Central memory CD8-positive, alpha-beta T cell (primary cell): ENCODE measurements around the gene PTGR3.

Experiments used
- ATAC-seq: fragments of 150-1000 bp; cut with Tn5 transposase; replicated peaks from 2 replicates; pipeline ENCODE4 v1.10.0; 2022; ENCODE audit warnings: mild to moderate bottlenecking, moderate FRiP score, moderate number of reproducible peaks; ENCODE audit not compliant: poor library complexity, severe bottlenecking; ENCODE audit errors: extremely low read depth
- DNase-seq, 2 donors: peaks; one replicate each; pipeline ENCODE4 v3.0.0; 2021; ENCODE audit warnings: low spot score in 2 of 2
- H3K27ac Mint-ChIP-seq: one replicate; pipeline ENCODE4 v1.8.0; 2022; ENCODE audit warnings: low read depth, mild to moderate bottlenecking, moderate library complexity, mixed read lengths
- H3K27me3 Mint-ChIP-seq: one replicate; pipeline ENCODE4 v1.8.0; 2022; ENCODE audit warnings: mixed read lengths
- H3K36me3 Mint-ChIP-seq: one replicate; pipeline ENCODE4 v1.8.0; 2022; ENCODE audit warnings: mild to moderate bottlenecking, moderate library complexity, mixed read lengths; ENCODE audit not compliant: insufficient read depth
- H3K4me1 Mint-ChIP-seq: one replicate; pipeline ENCODE4 v1.8.0; 2022; ENCODE audit warnings: mixed read lengths
- H3K4me3 Mint-ChIP-seq: one replicate; pipeline ENCODE4 v1.8.0; 2022; ENCODE audit warnings: mild to moderate bottlenecking, moderate library complexity, mixed read lengths
- H3K9me3 Mint-ChIP-seq: one replicate; pipeline ENCODE4 v1.8.0; 2022; ENCODE audit warnings: mixed read lengths

The PTGR3 gene

GRCh38 chr18:75179819-75180600 lies 28.9 kb downstream of the PTGR3 start:
- DNase-seq (no peak), ATAC-seq (no peak)
- H3K36me3 Mint-ChIP-seq = no peaks in the 10 kb centered on the region
- no peak overlapping the region for H3K4me3 Mint-ChIP-seq
- H3K27me3 Mint-ChIP-seq = no peaks in the 10 kb centered on the region
- no peak overlapping the region for H3K27ac Mint-ChIP-seq
- H3K4me1 Mint-ChIP-seq = no peaks in the 10 kb centered on the region
- peaks cover 6% of the 10 kb centered on the region for H3K9me3 Mint-ChIP-seq

GRCh38 chr18:75178376-75178775 lies 30.6 kb downstream of the PTGR3 start:
- Mint-ChIP-seq H3K4me3 (no peak overlapping the region), H3K36me3 (no peaks in the 10 kb centered on the region), H3K27ac (no peak overlapping the region), H3K4me1 (peaks cover 2% of the 10 kb centered on the region), H3K9me3 (peaks cover 6% of the 10 kb centered on the region), H3K27me3 (no peaks in the 10 kb centered on the region)
- ATAC-seq (no peak), DNase-seq (no peak)

DNA sequence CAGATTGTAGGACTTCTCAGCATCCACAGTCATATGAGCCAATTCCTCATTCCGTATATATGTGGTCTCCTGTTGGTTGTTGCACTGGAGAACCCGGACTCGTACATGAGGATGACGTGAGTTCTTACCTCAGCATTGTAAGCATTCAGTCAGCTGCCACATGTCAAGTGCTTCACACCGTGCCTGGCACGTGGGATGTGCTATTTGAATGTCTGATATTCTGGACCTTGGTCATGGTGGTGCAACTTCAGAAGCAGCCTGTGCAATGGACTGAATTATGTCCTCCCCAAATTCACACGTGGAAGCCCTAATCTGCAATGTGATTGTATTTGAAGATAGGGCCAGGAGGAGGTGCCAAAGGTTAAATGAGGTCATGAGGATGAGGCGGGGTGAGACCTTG lies 32.1 kb downstream of the PTGR3 start:
- Mint-ChIP-seq H3K9me3 (peaks cover 1% of the 10 kb centered on the region), H3K27ac (no peak overlapping the region), H3K27me3 (peaks cover 10% of the 10 kb centered on the region), H3K36me3 (no peaks in the 10 kb centered on the region), H3K4me3 (no peak overlapping the region), H3K4me1 (peaks cover 16% of the 10 kb centered on the region)
- DNase-seq (no peak), ATAC-seq (no peak)

GRCh38 chr18:75173738-75174137 lies 35.2 kb downstream of the PTGR3 start:
- H3K36me3 Mint-ChIP-seq = no peaks in the 10 kb centered on the region
- no peak for DNase-seq
- no peak for ATAC-seq
- H3K27me3 Mint-ChIP-seq = peaks cover 10% of the 10 kb centered on the region
- H3K9me3 Mint-ChIP-seq = no peaks in the 10 kb centered on the region
- H3K4me1 Mint-ChIP-seq = peaks cover 16% of the 10 kb centered on the region
- H3K27ac Mint-ChIP-seq = no peak overlapping the region
- no peak overlapping the region for H3K4me3 Mint-ChIP-seq

- DNase-seq (no peak), ATAC-seq (no peak)
- Mint-ChIP-seq H3K27me3 (peaks cover 10% of the 10 kb centered on the region), H3K4me1 (peaks cover 16% of the 10 kb centered on the region), H3K9me3 (no peaks in the 10 kb centered on the region), H3K27ac (peak overlapping the region; percentile 54), H3K4me3 (no peak overlapping the region), H3K36me3 (no peaks in the 10 kb centered on the region)
Measured at GRCh38 chr18:75173125-75173432, 35.9 kb downstream of the PTGR3 start.

DNA sequence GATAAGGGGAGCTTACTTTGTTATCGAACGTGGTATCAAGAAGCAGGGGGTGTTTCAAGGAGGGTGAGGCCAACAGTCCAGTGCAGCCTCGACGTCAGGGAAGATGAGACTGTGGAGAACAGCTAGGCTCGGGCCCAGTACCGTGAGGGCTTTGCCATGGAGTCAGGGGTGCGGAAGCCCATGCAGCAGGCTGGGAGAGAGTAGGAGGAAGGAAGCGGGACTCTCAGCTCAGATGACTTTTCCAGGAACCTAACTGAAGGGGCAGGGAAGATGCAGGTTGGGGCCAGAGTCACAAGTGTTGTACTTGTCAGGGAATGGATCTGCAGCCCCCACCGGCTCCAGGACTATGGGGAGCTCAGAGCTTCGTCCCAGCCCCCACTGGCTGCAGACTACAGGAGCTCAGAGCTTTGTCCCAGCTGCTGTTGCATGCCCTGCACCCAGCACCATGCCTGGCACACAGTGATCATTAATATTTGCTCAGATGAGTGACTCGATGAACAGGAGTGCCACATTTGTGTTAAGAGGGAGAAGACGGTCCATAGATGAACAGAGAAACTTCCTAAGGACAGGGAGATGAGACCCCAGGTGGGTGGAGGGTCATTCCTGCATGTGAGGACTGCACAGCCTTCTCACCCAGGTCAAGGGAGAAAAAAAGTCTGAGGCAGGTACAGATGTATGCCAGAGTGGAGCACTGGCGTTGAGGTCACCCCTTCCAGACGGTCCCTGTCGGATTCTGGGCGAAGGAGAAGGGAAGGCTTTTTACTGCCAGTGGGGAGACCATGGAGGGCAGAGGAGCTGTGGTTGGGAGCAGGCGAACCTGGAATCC lies 36.4 kb downstream of the PTGR3 start:
- peak overlapping the region; percentile 54 for H3K27ac Mint-ChIP-seq
- peaks cover 11% of the 10 kb centered on the region for H3K27me3 Mint-ChIP-seq
- no peaks in the 10 kb centered on the region for H3K36me3 Mint-ChIP-seq

GRCh38 chr18:75170916-75171315 lies 38.0 kb downstream of the PTGR3 start:
- Mint-ChIP-seq H3K27me3 (peaks cover 25% of the 10 kb centered on the region), H3K36me3 (no peaks in the 10 kb centered on the region), H3K27ac (no peak overlapping the region), H3K9me3 (no peaks in the 10 kb centered on the region), H3K4me3 (no peak overlapping the region), H3K4me1 (peaks cover 16% of the 10 kb centered on the region)
- DNase-seq (no peak), ATAC-seq (no peak)

More for the DNA sequence above, 36.4 kb downstream of the PTGR3 start:
- Mint-ChIP-seq H3K9me3 (no peaks in the 10 kb centered on the region), H3K4me1 (peaks cover 16% of the 10 kb centered on the region), H3K4me3 (no peak overlapping the region)
- no peak for DNase-seq
- no peak for ATAC-seq

GRCh38 chr18:75170022-75170789 lies 38.7 kb downstream of the PTGR3 start:
- H3K27me3 Mint-ChIP-seq = peaks cover 25% of the 10 kb centered on the region
- no peaks in the 10 kb centered on the region for H3K36me3 Mint-ChIP-seq
- DNase-seq (no peak), ATAC-seq (no peak)
- H3K9me3 Mint-ChIP-seq = no peaks in the 10 kb centered on the region
- H3K4me1 Mint-ChIP-seq = peaks cover 16% of the 10 kb centered on the region
- H3K27ac Mint-ChIP-seq = no peak overlapping the region
- no peak overlapping the region for H3K4me3 Mint-ChIP-seq

GRCh38 chr18:75169411-75169810 lies 39.5 kb downstream of the PTGR3 start:
- no peak overlapping the region for H3K4me3 Mint-ChIP-seq
- DNase-seq (no peak), ATAC-seq (no peak)
- H3K27me3 Mint-ChIP-seq = peaks cover 25% of the 10 kb centered on the region
- H3K4me1 Mint-ChIP-seq = peaks cover 16% of the 10 kb centered on the region
- no peaks in the 10 kb centered on the region for H3K36me3 Mint-ChIP-seq
- H3K9me3 Mint-ChIP-seq = no peaks in the 10 kb centered on the region
- no peak overlapping the region for H3K27ac Mint-ChIP-seq

- Mint-ChIP-seq H3K27me3 (peaks cover 25% of the 10 kb centered on the region), H3K9me3 (no peaks in the 10 kb centered on the region), H3K4me1 (peaks cover 16% of the 10 kb centered on the region), H3K36me3 (no peaks in the 10 kb centered on the region), H3K27ac (no peak overlapping the region), H3K4me3 (no peak overlapping the region)
- no peak for ATAC-seq
- DNase-seq = no peak
Measured at GRCh38 chr18:75168619-75169018, 40.3 kb downstream of the PTGR3 start.

GRCh38 chr18:75167759-75168618 lies 41.0 kb downstream of the PTGR3 start:
- H3K4me1 Mint-ChIP-seq = peaks cover 10% of the 10 kb centered on the region
- ATAC-seq (no peak), DNase-seq (no peak)
- no peak overlapping the region for H3K27ac Mint-ChIP-seq
- H3K27me3 Mint-ChIP-seq = peaks cover 25% of the 10 kb centered on the region
- no peak overlapping the region for H3K4me3 Mint-ChIP-seq
- no peaks in the 10 kb centered on the region for H3K36me3 Mint-ChIP-seq
- H3K9me3 Mint-ChIP-seq = no peaks in the 10 kb centered on the region

GRCh38 chr18:75167137-75167536 lies 41.8 kb downstream of the PTGR3 start:
- ATAC-seq (no peak), DNase-seq (no peak)
- Mint-ChIP-seq H3K4me3 (no peak overlapping the region), H3K4me1 (peaks cover 3% of the 10 kb centered on the region), H3K27me3 (peaks cover 19% of the 10 kb centered on the region), H3K36me3 (no peaks in the 10 kb centered on the region), H3K9me3 (no peaks in the 10 kb centered on the region), H3K27ac (no peak overlapping the region)
